HG02970 (cell line): ENCODE results near the gene COPZ1.
A peak's percentile ranks its signal among the peaks of the same experiment; 100 is the strongest.

Experiments
- ATAC-seq: cut with Tn5 transposase; IDR thresholded peaks from one replicate; pipeline ENCODE4 v1.9.1; 2021; ENCODE audit warnings: mild to moderate bottlenecking, moderate library complexity, moderate number of reproducible peaks; ENCODE audit not compliant: unreplicated experiment, low FRiP score

COPZ1 gene

GRCh38 chr12:54374562-54375258 is 49.8 kb downstream of the COPZ1 start:
- ATAC-seq, result no peak

GRCh38 chr12:54375259-54375579 is 50.3 kb downstream of the COPZ1 start:
- no peak for ATAC-seq

DNA sequence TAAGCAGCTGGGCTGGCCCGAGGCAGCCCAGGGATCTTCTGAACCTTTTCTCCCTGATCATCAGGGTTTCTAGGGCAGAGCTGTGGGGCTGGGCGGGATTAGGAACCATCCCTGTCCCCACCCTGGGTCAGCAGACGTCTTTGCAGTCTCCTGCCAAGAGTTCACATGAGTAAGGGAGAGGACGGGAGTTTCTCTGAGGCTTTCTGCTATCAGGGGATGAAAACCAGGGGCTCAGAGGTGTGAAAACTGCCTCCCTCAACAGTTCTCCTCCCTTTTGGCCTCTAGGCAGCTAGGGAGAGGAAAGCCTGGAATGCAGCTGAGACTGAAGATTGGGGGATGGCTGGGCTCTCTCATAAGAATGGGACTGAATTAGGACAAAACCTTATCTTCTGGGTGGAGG is 51.7 kb downstream of the COPZ1 start:
- no peak for ATAC-seq

DNA sequence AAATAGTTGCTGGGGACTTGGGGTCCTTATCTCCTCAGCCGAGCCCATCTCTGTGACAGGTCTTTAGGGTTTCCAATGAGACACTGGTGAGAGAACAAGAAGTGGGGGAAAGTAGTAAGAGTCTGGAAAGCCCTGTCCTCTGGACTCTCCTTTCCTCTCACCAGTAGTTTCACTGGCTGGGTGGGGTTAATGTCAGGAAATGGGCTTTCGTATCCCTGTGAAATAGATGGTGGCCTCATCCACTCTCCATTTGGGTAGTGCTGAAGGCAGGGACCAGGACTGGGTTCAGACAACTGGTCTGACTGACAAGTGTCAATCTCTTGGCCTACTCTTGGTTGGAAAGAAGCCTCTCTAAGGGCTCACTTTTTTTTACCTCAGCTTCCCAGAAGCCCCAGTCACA is 52.1 kb downstream of the COPZ1 start:
- no peak for ATAC-seq

DNA sequence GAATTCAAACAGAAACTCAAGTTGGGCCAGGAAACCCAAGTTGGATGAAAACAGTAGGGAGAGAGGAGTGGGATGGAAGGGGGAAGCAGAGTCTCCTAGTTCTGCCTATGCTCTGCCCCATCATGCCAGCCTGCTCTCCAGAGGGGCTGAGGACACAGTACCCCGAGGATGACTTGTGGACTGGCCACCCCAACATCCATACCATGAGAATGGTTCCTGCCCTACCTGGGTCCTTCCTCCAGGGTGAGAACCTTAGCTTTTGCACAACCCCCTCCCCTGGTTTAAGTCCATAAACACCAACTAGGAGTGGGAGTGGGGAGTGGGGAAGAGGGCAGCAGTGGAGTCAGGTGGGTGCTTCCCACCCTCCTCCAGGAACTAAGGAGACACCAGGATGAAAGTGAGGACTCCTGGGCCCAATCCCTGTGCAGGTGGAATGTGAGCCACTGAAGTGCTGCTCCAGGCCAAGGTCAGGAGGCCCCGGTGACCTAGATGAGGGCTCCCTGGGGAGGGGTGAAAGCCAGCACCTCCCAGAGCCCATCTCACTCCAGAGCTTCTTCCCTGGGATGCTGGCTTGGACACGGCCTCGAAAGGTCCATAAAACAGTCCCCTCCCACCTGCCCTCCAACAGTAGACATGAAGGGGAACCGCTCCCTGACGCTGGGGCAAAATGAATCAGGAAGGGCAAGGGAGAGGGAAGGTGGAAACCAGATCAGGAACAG is 53.0 kb downstream of the COPZ1 start:
- ATAC-seq, result no peak

GRCh38 chr12:54378796-54379397 is 54.0 kb downstream of the COPZ1 start:
- no peak for ATAC-seq

GRCh38 chr12:54379398-54380201 is 54.7 kb downstream of the COPZ1 start:
- peak; percentile 81 for ATAC-seq

GRCh38 chr12:54381136-54381535 is 56.2 kb downstream of the COPZ1 start:
- ATAC-seq, result no peak

DNA sequence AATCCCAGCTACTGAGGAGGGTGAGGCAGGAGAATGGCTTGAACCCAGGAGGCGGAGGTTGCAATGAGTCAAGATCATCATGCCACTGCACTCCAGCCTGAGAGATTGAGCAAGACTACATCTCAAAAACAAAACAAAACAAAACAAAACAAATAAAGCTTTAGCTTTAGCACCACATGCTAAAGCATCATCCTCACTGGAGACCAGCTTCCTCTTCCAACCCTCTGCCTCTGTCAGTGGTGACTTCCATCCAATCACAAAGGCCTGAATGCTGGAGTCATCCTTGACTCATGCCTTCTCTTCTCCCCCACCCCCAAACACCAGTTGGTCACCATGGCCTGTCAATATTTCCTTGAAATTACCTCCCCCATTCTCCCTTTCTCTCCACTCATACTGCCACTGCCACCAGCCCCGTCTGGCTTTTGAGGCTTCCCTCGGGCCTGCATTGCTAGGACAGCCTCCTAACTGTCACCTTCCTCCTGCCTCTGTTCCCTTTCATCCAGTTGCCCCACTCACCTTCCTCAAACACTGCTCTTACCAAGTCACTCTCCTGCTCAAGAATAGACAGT is 58.2 kb downstream of the COPZ1 start:
- ATAC-seq, result no peak

DNA sequence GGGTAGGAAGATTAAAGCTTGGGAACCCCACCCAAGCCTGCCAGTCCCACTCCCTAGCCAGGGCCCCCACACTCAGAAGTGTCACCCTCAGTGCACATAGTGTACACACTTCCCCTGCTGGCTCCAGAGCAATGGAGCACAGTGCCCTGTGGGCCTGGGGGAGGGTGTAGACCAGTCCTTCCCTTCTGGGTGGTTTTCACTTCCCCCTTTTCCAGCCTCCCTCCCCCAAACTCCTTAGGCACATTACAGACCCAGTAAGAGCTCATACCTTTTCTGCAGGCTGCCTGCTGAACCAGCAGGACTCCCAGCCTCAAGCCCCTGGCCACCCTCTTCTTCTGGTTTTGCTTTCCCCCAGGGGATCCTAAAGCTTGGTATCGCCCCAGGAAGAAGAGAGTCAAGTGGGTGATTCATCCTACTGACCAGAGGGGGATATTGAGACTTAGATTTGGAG is 59.7 kb downstream of the COPZ1 start, which contains the start of gene ZNF385A:
Gene ZNF385A, minus strand, starts transcription at position 143 of the 451 bp plus-strand sequence. CDS start 219 bp downstream, outside the sequence.
- ATAC-seq, result no peak

- ATAC-seq, result no peak
These were observed 60.5 kb downstream of the COPZ1 start for GRCh38 chr12:54385251-54385914.

DNA sequence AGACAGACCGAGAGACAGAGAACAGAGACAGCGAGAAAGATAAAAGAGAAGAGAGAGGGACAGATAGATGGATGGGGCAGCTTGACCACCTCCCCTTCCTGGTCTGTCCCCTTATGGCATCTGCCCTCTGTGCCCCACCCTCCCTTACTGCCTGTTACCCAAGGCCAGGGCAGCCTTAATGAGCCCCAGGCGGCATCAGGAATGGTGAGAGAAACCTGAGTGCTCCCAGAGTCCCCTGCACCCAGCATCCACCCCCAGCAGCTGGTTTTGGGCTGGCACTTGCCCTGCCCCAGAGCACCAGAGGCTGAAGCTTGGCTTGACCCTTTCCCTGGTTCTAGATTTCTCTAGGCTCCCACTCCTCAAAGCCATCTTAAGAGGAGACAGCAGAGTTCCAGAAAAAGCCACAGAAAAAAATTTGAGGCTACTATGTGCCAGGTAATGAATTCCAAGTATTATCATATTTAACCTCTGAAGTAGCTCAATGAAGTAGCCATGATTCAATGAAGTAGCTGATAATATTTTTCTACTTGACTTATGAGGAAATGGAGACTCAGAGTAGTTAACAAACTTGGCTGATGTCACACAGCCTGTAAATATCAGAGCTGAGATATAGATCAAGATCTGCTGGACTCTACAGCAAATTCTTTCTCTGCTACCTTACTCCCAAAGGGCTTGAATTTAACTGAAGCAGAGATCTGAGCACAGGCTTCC is 61.6 kb downstream of the COPZ1 start:
- no peak for ATAC-seq

- no peak for ATAC-seq
These were observed 62.2 kb downstream of the COPZ1 start for GRCh38 chr12:54387114-54387467.

DNA sequence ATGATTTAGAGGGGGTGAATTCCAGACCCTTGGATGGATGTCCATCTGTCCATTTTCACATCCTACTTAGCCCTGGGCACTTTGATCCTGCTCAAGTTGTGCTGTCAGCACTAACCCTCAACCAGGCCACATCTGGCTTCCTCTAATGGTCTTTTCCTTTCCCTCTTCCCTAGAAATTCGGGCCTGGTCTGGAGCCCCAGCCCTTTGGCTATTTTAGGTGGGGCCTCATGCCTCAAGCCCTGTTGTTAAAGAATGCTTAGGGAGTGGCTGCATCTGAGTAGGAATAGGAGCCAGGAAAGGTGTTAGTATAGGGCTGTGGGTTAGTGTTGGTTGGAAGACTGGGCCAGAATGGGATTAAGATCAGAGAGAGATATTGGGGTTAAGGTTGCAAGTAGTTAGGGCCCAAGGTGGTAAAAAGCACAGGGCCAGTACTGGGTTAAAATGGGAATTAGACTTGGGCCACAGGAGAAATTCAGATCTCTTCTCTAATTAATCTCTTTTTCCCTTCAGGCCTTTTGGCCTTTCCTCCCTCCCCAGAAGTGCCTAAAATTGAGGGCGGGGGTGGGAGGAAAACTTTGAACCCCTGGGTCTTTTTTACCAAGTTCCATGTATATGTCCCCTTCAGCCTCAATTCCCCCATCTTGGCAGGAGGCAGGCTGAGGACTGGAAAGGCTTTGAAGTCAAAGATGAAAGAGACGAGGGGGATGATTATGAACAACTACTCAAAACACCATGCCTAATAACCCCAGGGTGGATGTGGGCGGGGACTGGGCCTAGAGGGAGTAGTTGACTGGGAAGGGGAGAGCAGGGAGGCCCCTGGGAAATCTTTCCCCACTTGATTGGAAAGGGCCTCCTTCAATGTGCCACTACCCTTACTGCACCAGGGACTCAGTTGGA is 63.6 kb downstream of the COPZ1 start:
- no peak for ATAC-seq

GRCh38 chr12:54389134-54389508 is 64.2 kb downstream of the COPZ1 start:
- ATAC-seq, result no peak

GRCh38 chr12:54389607-54390175 is 64.8 kb downstream of the COPZ1 start:
- no peak for ATAC-seq

- ATAC-seq, result no peak
These were observed 65.3 kb downstream of the COPZ1 start for GRCh38 chr12:54390176-54390667.
